ENCODE results near the gene SPOP.

GRCh38 chr17:49695698-49696232 is 17.9 kb upstream of the SPOP start:
- peak; percentile 76 for TF ChIP-seq CTCF (conservative IDR thresholded peaks at IDR 0.05)
- no peak for TF ChIP-seq ZFX (IDR thresholded peaks at IDR 0.05)

All from C4-2B (cell line).